DMS79 (cell line): ENCODE measurements around the gene ATP8B2.
A peak's percentile ranks its signal among the peaks of the same experiment; 100 is the strongest.
"Not testable (repeated sequence)": the region's sequence is repeated elsewhere in the genome, so short reads cannot be mapped to it uniquely, and the experiment has no call there.

Experiments
- DNase-seq: peaks from one replicate; lab custom pipeline; 2025; lab: John Stamatoyannopoulos, UW

ATP8B2 gene, protein sequence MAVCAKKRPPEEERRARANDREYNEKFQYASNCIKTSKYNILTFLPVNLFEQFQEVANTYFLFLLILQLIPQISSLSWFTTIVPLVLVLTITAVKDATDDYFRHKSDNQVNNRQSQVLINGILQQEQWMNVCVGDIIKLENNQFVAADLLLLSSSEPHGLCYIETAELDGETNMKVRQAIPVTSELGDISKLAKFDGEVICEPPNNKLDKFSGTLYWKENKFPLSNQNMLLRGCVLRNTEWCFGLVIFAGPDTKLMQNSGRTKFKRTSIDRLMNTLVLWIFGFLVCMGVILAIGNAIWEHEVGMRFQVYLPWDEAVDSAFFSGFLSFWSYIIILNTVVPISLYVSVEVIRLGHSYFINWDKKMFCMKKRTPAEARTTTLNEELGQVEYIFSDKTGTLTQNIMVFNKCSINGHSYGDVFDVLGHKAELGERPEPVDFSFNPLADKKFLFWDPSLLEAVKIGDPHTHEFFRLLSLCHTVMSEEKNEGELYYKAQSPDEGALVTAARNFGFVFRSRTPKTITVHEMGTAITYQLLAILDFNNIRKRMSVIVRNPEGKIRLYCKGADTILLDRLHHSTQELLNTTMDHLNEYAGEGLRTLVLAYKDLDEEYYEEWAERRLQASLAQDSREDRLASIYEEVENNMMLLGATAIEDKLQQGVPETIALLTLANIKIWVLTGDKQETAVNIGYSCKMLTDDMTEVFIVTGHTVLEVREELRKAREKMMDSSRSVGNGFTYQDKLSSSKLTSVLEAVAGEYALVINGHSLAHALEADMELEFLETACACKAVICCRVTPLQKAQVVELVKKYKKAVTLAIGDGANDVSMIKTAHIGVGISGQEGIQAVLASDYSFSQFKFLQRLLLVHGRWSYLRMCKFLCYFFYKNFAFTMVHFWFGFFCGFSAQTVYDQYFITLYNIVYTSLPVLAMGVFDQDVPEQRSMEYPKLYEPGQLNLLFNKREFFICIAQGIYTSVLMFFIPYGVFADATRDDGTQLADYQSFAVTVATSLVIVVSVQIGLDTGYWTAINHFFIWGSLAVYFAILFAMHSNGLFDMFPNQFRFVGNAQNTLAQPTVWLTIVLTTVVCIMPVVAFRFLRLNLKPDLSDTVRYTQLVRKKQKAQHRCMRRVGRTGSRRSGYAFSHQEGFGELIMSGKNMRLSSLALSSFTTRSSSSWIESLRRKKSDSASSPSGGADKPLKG

DNA sequence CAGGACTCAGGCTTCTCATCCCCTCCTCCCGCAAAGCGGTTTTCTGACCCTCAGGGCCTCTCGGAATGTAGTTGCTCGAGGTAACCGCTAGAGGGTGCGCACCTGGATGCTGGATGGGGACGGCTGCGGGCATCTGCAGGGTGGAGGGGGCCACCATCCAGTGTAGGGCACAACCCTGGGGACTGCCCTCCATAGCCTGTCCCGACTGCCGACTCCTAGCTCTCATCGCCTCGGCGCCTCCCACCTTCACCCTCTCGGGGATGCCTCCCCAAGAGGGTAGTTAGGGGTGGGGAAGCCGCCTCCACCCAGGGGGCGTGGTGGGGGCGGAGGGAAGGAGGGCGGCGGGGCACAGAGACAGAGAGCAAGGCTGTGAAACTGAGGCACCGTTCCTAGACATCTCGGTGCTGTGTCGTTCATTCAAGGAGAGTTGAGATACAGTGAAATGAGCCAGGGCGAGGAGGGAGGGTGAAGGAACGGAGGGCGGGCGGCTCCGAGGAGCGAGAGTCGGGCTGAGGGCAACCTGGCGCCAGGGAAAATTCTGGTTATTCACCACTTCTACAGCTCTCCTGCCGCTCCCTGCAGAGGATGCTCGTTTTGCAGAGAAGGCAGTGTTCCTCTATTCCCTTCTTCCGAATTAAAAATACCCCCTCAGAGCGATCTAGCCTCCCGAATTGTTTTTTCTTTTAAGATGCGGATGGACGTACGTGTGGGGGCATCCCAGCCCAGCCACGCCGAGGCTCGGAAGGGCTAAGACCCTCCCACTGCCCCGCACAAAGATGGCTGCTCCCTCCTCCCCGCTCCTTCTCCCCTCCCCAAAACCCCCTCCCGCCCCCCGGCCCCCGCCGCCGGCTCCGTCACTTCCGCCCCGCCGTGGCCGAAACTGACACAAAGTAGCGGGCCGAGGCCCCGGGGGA, at the start of gene ATP8B2:
TSS of gene ATP8B2 (plus strand) at position 857 of the 914 bp plus-strand sequence. CDS start 2,617 bp downstream, outside the sequence.
- peak; percentile 53 for DNase-seq

DNA sequence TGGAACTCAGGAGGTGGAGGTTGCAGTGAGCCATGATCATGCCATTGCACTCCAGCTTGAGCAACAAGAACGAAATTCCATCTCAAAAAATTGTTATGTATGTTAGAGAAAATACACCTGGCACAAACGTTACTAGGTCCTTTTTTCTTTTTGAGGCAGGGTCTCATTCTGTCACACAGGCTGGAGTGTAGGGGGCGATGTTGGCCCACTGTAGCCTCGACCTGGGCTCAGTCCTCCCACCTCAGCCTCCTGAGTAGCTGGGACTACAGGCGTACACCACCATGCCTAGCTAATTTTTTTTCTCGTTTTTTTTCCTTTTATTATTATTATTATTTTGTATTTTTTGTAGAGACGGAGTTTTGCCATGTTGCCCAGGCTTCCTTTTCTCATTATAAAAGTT, 48.5 kb upstream of the ATP8B2 start:
- DNase-seq: no peak

DNA sequence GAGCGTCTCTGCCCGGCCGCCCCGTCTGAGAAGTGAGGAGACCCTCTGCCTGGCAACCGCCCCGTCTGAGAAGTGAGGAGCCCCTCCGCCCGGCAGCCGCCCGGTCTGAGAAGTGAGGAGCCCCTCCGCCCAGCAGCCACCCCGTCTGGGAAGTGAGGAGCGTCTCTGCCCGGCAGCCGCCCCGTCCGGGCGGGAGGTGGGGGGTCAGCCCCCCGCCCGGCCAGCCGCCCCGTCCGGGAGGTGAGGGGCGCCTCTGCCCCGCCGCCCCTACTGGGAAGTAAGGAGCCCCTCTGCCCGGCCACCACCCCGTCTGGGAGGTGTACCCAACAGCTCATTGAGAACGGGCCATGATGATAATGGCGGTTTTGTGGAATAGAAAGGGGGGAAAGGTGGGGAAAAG, 37.7 kb upstream of the ATP8B2 start:
- DNase-seq: not testable (repeated sequence)

DNA sequence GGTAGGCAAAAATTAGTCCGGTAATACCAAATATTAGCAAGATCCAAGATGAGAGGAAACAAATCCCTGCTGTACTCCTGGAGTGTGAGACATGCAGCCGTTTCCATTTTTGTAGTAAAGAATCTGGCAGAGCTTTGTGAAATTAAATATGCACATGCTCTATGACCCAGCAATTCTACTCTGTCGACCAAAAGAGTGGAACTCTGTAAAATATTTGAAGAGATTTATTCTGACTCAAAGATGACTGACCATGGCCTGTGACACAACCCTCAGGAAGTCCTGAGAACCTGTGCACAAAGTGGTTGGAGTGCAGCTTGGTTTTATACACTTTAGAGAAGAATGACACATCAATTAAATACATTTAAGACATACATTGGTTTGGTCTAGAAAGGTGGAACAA, 36.7 kb upstream of the ATP8B2 start:
- DNase-seq: no peak

DNA sequence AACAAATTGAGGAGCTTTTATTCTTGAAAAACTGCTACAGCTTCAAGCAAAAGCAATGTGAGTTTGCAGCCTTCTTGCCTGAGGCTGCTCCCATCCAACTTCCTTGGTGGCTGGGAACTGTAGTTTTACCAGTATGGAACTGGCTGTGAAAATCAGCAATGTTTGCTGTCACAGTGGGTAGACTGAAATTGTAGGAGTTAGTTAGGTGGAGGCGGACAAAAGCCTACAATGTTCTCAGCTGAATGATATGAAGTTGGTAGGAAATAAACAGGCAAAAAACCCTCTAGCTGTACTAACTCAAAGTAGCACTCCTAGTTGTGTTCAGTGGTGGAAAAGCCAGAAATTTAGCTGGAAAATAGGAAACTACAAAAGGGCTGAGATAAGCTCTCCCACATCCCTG, 34.4 kb upstream of the ATP8B2 start:
- DNase-seq: no peak

DNA sequence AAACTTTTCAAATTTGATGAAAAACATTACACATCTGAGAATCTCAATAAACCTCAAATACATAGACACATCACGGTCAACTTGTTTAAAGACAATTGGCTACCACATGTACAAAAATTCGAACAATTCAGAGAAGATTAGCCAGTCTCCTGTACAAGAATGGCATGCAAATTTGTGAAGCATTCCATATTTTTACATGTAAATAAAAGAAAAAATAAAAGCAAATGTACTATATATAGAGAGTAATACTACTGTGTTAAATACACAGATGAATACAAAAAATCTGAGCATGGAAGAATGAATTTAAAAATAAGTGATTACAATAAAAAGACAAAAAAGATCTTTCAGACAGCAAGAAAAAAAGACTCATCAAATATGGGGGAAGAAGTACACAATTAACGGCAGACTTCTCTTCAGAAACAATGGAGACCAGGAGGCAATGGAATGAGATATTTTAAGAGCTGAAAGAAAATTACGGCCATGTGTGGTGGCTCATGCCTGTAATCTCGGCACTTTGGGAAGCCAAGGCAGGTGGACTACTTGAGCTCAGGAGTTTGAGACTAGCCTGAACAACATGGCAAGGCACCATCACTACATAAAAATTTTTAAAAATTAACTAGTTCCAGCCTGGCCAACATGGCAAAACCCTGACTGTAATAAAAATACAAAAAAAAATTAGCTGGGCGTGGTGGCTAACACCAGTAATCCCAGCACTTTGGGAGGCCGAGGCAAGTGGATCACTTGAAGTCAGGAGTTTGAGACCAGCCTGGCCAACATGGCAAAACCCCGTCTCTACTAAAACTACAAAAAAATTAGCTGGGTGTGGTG, 29.7 kb upstream of the ATP8B2 start:
- DNase-seq: no peak

DNA sequence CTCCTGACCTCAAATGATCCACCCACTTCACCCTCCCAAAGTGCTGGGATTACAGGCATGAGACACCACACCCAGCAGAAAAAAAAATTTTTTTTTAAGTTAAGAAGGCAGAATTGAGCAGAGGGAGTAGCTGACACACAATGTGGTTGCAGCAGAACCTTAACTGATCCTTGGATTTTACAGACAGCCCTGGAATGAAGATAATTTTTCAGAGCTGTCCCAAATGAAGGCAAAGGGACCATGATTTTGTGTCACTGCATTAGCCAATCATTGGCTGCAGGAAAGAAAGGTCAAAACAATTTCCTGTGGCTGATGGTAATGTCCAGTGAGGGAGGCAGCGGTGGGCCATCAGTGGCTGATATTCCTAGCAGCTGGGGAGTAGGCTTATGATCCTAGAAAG, 23.7 kb upstream of the ATP8B2 start:
- no peak for DNase-seq

DNA sequence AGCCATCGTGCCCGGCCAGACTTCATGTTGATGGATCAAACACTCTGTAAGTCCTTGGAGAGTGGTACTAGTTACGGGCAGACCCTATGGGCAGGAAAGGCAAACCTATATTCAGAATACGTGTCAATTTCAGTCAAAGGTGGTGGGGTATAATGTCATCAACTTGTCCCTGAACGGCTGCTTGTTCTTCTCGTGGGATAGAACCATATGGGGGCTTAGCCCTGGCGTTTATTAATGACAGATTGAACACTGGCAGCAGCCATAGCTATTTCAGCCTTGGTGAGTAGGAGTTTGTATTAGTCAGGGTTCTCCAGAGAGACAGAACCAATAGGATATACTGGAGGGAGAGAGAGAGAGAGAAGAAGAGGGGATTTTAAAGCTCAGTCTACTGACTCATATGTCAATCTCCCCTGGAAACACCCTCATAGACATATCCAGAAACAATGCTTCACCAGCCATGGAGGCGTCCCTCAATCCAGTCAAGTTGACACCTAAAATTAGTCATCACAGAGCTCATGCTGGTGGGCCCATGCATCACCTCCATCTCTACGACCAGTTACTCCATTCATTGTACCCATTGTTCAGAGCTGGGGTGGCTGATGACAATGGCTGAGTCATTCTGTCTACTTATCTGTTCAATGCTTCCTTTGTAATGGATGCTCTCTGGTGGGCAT, 20.5 kb upstream of the ATP8B2 start:
- DNase-seq: no peak

DNA sequence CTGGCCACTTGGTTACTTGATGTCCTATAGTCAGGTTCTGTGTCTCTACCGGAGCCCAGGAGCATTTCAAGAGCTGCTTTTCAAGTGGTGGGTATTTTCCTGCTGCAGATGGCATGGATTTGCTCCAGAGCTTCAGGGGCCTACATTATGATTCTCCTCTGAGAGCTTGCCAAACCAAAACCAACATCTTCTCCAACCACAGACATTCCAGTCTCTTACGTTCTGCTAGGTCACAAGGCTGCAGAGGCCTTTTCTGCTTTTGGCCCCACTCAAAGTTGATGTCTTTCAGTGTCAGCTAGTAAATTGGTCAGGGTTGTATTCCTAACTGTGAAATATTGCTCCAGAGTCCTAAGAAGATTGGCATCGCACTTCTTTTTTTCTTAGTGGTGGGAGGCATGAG, 19.2 kb upstream of the ATP8B2 start:
- no peak for DNase-seq

DNA sequence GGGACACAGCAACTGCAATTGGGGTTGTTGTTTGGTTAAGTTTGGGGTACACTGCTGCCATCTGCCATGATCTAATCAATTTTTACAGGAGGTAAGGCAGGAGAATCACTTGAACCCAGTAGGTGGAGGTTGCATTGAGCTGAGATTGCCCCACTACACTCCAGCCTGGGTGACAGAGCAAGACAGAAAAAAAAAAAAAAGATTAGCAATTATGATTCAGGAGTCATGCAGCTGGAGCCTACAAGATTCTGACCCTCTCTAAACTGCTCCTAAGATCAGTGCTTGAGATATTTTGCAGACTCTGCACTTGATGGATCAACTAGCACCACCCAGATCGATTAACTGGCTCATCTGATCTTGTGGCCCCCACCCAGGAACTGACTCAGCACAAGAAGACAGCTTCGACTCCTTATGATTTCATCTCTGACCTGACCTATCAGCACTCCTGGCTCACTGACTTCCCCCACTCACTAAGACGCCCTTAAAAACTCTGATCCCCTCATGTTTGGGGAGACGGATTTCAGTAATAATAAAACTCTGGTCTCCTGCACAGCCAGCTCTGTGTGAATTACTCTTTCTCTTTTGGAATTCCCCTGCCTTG, 17.6 kb upstream of the ATP8B2 start:
- DNase-seq: not testable (repeated sequence)

DNA sequence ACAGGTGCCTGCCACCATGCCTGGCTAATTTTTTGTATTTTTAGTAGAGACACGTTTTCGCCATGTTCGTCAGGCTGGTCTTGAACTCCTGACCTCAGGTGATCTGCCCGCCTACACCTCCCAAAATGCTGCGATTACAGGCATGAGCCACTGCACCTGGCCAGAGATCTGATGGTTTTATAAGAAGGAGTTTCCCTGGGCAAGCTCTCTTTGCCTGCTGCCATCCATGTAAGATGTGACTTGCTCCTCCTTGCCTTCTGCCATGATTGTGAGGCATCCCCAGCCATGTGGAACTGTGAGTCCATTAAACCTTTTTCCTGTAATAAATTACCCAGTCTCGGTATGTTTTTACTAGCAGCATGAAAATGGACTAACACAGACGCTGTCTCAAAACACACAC, 16.2 kb upstream of the ATP8B2 start:
- DNase-seq: not testable (repeated sequence)

DNA sequence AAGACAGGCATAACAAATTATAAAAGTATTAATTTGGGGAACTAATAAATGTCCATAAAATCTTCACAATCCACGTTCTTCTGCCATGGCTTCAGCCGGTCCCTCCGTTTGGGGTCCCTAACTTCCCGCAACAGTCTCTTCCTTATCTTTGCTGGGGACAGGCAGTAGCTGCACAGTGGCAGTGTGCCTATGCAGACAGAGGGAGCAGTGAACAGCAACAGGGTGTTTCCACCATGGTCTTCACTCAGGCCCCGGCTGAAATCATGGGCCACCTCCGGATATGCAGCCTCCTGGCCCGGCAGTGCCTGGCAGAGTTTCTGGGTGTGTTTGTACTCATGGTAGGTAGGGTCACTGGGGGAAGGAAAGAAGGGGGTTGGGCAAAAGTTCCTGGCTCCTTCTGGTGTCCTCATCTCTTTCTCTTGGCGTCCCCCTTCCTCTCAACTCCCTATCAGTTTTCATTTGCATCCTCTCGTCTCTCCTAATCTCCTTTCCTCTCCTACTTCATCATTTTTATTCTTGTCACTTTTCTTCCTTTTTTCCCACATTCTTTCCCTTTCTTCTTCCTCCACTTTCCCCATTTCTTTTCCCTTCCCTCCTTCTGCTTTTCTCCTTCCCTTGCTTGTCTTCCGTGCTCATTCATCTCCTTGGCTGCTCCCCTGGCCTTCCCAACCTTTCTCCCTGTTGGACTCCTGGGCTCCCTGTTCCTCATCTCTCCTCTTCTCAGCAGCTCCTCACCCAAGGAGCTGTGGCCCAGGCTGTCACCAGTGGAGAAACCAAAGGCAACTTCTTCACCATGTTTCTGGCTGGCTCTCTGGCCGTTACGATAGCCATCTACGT, 12.9 kb upstream of the ATP8B2 start:
- DNase-seq: not testable (repeated sequence)

DNA sequence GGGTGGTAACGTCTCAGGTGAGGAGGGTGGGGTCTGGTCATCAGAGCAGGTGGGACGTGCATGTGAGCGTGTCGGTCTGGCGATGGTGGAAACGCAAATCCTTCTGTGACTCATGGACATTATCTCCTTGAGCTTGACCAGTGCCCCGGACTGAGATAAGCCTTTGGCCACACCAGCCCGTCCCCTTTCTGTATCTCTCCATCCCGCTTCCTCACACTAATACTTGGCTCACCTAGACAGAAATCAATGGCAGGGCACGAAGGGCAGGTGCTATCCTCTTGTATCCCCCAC, 12.3 kb upstream of the ATP8B2 start:
- DNase-seq: no peak

DNA sequence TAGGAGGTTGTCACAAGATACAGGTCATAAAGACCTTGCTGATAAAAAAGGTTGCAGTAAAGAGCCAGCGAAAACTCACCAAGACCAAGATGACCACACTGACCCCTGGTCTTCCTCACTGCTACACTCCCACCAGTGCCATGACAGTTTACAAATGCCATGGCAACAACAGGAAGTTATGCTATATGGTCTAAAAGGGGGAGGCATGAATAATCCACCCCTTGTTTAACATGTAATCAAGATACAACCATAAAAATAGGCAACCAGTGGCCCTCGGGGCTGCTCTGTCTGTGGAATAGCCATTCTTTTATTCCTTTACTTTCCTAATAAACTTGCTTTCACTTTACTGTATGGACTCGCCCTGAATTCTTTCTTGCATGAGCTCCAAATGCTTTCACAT, 11.1 kb upstream of the ATP8B2 start:
- not testable (repeated sequence) for DNase-seq

DNA sequence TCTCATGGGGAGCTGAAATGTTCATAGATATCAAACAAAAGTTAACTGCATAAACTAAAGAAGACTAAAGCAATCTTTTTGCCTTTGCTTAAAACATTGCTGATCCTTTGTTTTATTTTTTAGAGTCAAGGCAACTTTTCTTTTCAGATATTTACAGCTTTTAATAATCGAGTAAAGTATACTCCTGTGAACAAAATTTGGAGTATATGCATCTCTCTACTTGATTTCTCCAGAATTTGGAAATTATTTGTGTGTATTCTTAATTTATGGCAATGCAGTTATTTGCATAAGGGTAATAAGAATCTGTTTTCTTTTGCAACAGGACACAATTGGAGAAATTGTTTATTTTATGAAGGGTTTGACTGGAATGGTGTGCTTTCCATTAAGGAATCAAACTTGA, 8.6 kb upstream of the ATP8B2 start:
- DNase-seq: no peak

DNA sequence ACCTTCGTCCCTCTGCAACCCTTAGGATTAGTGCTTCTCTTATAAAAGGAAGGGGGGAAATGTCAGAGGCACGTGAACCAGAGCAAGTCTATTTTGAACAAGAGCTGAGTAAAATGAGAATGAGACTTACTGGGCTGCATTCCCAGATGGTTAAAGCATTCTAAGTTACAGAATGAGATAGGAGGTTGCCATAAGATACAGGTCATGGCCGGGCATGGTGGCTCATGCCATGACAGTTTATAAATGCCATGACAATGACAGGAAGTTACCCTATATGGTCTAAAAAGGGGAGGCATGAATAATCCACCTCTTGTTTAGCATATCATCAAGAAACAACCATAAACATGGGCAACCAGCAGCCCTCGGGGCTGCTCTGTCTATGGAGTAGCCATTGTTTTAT, 6.9 kb upstream of the ATP8B2 start:
- no peak for DNase-seq

DNA sequence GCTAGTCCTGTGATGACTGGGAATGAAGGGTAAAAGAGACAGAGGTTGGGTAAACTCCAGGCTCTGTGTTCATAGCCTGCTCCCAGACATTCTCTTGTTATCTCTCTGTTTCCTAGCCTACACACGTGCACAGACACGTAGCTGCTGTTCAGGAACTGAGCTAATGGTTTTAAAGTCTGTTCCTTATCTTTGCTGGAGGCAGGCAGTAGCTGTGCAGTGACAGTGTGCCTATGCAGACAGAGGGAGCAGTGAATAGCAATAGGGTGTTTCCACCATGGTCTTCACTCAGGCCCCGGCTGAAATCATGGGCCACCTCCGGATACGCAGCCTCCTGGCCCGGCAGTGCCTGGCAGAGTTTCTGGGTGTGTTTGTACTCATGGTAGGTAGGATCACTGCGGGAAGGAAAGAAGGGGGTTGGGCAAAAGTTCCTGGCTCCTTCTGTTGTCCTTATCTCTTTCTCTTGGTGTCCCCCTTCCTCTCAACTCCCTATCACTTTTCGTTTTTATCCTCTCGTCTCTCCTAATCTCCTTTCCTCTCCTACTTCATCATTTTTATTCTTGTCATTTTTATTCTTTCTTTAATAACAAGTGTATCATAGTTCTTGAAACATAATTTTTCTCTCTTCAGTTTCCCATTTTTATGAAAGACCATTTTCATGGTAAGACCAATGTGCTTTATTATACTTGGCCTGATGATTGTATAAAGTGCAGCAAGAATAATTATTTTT, 4.3 kb upstream of the ATP8B2 start, which contains the start of gene AQP10:
TSS of gene AQP10 (plus strand) at position 212 of the 727 bp plus-strand sequence. CDS start at position 275, 63 bp downstream.
- DNase-seq: no peak

DNA sequence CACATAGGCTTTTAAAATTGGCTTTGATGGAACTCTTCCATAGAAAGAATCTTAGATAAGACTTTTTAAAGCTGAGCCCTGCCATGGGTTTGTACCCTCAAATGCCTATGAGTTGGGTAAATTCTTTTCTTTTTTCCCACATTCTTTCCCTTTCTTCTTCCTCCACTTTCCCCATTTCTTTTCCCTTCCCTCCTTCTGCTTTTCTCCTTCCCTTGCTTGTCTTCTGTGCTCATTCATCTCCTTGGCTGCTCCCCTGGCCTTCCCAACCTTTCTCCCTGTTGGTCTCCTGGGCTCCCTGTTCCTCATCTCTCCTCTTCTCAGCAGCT, 3.8 kb upstream of the ATP8B2 start:
- not testable (repeated sequence) for DNase-seq
